Adrenal gland (tissue), 12 donors: ENCODE measurements around the gene MEF2C. TPM values are rescaled to one million over a fixed set of nuclear protein-coding genes. Genes with fewer than 3 reads are reported as not detected.

Experiments used
- DNase-seq, 7 donors: peaks; one replicate each; pipeline ENCODE4 v3.0.0-alpha.2; 2019 to 2020
- H3K27ac ChIP-seq, 5 donors: fragments of 200-600 bp; sonication (generic) in 4 of 5; 1 replicate in 3 of 5; 2 replicates in 2 of 5; pipeline versions ENCODE4 v1.5.1 to v1.8.0; 2016 to 2020; ENCODE audit warnings: mild to moderate bottlenecking in 1 of 5
- H3K27me3 ChIP-seq: fragments of 200-600 bp; 2 replicates; pipeline ENCODE4 v1.8.0; 2021
- H3K36me3 ChIP-seq, 2 donors: fragments of 200-600 bp; replicated peaks in 1 of 2; 1 replicate in 1 of 2; 2 replicates in 1 of 2; pipeline versions ENCODE4 v1.5.1 to v1.8.0; 2018 to 2022
- H3K4me1 ChIP-seq, 2 donors: fragments of 200-600 bp; replicated peaks in 1 of 2; 1 replicate in 1 of 2; 2 replicates in 1 of 2; pipeline versions ENCODE4 v1.5.1 to v1.8.0; 2018 to 2021
- H3K4me3 ChIP-seq, 4 donors: fragments of 200-600 bp; sonication (generic) in 3 of 4; one replicate each; pipeline ENCODE4 v1.5.1; 2016 to 2018
- H3K9me3 ChIP-seq, 3 donors: fragments of 200-600 bp; sonication (generic) in 1 of 3; replicated peaks in 1 of 3; 1 replicate in 2 of 3; 2 replicates in 1 of 3; pipeline versions ENCODE4 v1.5.1 to v1.8.0; 2016 to 2021
- POLR2A ChIP-seq, 2 donors: fragments of 450-650 bp; IDR thresholded peaks; one replicate each; pipeline ENCODE4 v1.6.1; 2017; ENCODE audit warnings: antibody characterized with exemption in 2 of 2, mild to moderate bottlenecking in 2 of 2, moderate library complexity in 1 of 2
- WGBS, 4 donors: extraction: QIAGEN DNeasy Blood & Tissue Kit in 2 of 4; methylation state at CpG; one replicate each; pipeline versions ENCODE4 v1.1.5 to v1.1.7; 2013 to 2017; 5-methylcytosine and 5-hydroxymethylcytosine counted together
- intact Hi-C, 2 donors: fragments of 100-400 bp; cut with DNase I; formaldehyde crosslinking; loops; one replicate each; pipeline versions ENCODE4 v1.14.1 to v1.15.0; 2022 to 2023
- polyA plus RNA-seq, 3 donors: library from polyadenylated mRNA; stranded (reverse); fragments of 200-250 nt in 2 of 3; fragments of 350-450 nt in 1 of 3; fragmentation: Illumina TruSeq in 1 of 3; extraction: RNeasy Lipid Tissue Mini Kit (QIAGEN cat#74804) in 1 of 3; gene quantifications; one replicate each; pipeline ENCODE4 v1.2.3, GENCODE V29; 2013 to 2014
- total RNA-seq, 9 donors: library from RNA; depleted of rRNA in 4 of 9; stranded (reverse); fragments of >200 nt in 4 of 9; fragments of 120-200 nt in 1 of 9; fragmentation: NEBNext Ultra II Directional in 1 of 9; extraction: Animal tissue kit (Norgen Biotek cat#: 25700) in 1 of 9; gene quantifications; one replicate each; pipeline versions ENCODE4 v1.1.0 to v1.2.4, GENCODE V29; 2013 to 2023
- TF ChIP-seq, protein P1 (sequence below), 6 experiments: fragments of 450-650 bp in 4 of 6; fragments of 200-600 bp in 2 of 6; sonication (generic) in 1 of 6; IDR thresholded peaks; 1 replicate in 5 of 6; 2 replicates in 1 of 6; pipeline versions ENCODE4 v1.5.1 to v1.8.0; 2016 to 2021; ENCODE audit warnings: antibody characterized with exemption in 6 of 6, mild to moderate bottlenecking in 2 of 6, moderate library complexity in 1 of 6
- donor health status: healthy with polysubstance abuse.
- donor health status: Bipolar disorder and iron deficiency.
- donor health status: DM: yes; HTN: yes; CAD: no.
- donor health status: DM: no; HTN: no; CAD: no.
- donor health status: DM: no; HTN: no; CAD: no.
- donor health status: DM: yes; HTN: yes; CAD: no.

The MEF2C gene
- total and polyA plus RNA-seq, 12 donors: 26.8 to 172 (median 69.2) TPM

DNA sequence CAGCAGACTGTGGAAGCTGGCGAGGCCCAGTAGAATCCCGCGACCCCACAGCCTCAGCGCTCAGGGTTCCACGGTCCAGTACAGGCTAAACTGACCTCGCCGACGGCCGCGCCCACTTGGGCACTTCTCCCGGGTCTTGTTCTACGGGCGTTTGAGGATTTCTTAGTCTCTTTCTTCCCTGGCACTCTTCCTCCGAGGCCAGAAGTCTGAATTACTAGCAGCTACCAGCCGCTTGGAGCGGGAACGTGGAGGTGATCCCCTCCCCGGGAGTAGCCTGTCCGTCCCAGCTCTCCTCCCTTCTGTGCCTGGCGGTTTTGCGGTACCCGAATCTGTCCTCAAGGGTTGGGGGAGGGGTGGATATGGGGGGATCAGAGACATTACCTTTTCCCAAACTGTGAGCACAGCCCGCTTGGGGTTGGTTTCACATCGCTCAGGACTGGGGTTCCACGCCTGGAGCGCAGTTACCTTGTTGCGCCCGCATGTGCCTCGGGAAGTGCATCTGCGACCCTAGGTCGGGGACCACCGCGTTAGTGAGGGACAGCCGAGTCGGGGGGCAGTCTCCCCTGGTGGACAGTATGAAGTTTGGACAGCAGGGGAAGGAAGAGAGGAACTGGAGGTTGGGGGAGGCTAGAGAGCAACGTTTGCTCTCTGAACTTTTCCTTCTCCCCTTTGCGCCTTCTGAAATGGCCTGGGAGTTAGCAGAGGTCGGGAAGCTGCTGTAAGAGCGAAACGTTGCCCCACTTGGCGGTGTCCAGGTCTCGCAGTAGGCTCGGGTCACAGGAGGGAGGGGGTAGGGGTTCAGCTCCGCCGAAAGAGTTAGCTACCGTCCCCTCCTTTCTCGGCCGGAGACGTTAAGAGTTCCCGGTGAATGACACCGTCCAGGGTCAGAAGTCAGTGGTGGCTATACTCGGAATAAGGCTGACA lies 190.8 kb downstream of the MEF2C start:
- intact Hi-C loops: loop anchor here in 1 of 2 donors (5.0 kb wide), 1 partner anchor 910 kb away; no protein-coding TSS in a partner anchor
- WGBS, 4 donors: 13 to 22% (median 17%) methylated on average over 47 to 52 of the region's 52 CpGs
- Histone ChIP-seq H3K4me3 (peak overlapping the region in 1 of 4 donors; percentile 36), H3K36me3 (no peaks in the 10 kb centered on the region), H3K27ac (no peak overlapping the region), H3K27me3 (peaks cover 73% of the 10 kb centered on the region), H3K9me3 (no peaks in the 10 kb centered on the region), H3K4me1 (peaks cover 9 to 14% of the 10 kb centered on the region in 2 donors)
- TF ChIP-seq, protein P1, sequence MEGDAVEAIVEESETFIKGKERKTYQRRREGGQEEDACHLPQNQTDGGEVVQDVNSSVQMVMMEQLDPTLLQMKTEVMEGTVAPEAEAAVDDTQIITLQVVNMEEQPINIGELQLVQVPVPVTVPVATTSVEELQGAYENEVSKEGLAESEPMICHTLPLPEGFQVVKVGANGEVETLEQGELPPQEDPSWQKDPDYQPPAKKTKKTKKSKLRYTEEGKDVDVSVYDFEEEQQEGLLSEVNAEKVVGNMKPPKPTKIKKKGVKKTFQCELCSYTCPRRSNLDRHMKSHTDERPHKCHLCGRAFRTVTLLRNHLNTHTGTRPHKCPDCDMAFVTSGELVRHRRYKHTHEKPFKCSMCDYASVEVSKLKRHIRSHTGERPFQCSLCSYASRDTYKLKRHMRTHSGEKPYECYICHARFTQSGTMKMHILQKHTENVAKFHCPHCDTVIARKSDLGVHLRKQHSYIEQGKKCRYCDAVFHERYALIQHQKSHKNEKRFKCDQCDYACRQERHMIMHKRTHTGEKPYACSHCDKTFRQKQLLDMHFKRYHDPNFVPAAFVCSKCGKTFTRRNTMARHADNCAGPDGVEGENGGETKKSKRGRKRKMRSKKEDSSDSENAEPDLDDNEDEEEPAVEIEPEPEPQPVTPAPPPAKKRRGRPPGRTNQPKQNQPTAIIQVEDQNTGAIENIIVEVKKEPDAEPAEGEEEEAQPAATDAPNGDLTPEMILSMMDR (IDR thresholded peaks at IDR 0.05): no peak
- TF ChIP-seq POLR2A (IDR thresholded peaks at IDR 0.05): no peak
- DNase-seq: no peak

DNA sequence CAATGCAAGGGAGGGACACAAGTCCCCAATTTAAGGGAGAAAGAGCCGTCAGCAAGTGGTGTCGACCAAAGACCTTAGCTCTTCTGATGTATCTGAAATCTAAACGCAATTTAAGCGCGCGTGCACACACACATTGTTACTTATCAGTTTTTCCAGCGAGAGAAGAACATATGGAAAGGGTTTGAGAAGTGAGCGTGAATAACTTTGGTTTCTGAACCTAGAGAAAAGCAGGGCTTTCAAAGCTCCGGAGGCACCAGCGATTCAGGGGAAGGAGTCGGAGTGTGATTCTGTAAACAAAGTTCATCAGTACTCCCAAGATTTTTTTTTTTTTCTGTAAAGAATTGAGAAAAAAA lies 191.8 kb downstream of the MEF2C start:
- TF ChIP-seq POLR2A (IDR thresholded peaks at IDR 0.05): no peak
- TF ChIP-seq, protein P1 (IDR thresholded peaks at IDR 0.05): no peak
- Histone ChIP-seq H3K4me1 (peaks cover 9 to 14% of the 10 kb centered on the region in 2 donors), H3K27me3 (peaks cover 68% of the 10 kb centered on the region), H3K27ac (no peak overlapping the region), H3K9me3 (no peaks in the 10 kb centered on the region), H3K36me3 (no peaks in the 10 kb centered on the region), H3K4me3 (peak overlapping the region in 2 of 4 donors; percentile 7 to 55)
- WGBS, 4 donors: 9 to 12% (median 10%) methylated on average over 11 of the region's 11 CpGs
- intact Hi-C loops: loop anchor here in 1 of 2 donors (5.0 kb wide), 1 partner anchor 909 kb away; no protein-coding TSS in a partner anchor
- no peak for DNase-seq

DNA sequence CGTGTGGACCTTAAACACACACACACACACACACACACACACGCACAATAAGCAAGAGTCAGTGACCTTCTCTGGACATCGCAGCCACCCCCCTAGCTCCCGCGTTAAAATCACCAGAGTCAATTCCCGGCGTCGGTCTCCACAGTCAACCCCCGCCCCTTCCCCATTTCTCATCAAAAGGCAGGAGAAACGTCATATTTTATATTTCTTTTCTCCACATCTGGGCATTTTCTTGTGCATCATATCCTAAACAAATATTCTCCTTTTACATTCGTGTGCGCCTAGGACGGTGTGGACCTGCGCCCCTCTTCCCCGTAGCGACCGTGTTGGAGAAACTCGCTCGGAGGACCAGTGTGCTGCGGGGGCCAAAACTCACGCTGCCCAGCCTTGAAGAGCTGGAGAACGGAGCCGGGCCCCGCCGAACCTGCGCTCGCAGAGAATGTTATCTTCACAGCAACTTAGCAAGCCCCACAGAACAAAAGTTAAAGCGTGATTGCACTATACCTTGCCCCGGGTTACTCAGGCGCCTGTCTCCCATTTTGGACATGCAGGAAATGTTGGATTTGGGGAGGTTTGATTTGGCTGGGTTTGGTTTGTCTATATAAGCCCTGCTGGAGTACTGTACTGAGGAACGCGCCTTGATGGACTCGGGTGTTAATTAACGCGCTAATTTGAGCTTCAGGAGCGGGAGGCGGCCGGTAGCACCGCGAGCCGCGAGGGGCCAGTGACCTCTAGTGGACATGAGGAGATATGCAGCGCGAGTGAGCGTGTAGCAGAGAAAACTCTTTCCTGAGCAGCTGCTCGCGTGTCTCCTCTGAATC lies 192.4 kb downstream of the MEF2C start:
- Histone ChIP-seq H3K27me3 (peaks cover 67% of the 10 kb centered on the region), H3K36me3 (no peaks in the 10 kb centered on the region), H3K27ac (no peak overlapping the region), H3K4me1 (peaks cover 9 to 14% of the 10 kb centered on the region in 2 donors), H3K9me3 (no peaks in the 10 kb centered on the region), H3K4me3 (peak overlapping the region in 2 of 4 donors; percentile 7 to 55)
- TF ChIP-seq POLR2A (IDR thresholded peaks at IDR 0.05): no peak
- TF ChIP-seq, protein P1 (IDR thresholded peaks at IDR 0.05): peak; percentile 84 to 97 (median 88)
- intact Hi-C loops: loop anchor here in 1 of 2 donors (5.0 kb wide), 1 partner anchor 908 kb away; no protein-coding TSS in a partner anchor
- DNase-seq: peak; percentile 41 to 82 (median 71)
- WGBS, 4 donors: 4 to 8% (median 5%) methylated on average over 34 to 47 of the region's 47 CpGs
